GM19463 (cell line): ENCODE measurements around the gene RNF130.
"Not testable (repeated sequence)": the region's sequence is repeated elsewhere in the genome, so short reads cannot be mapped to it uniquely, and the experiment has no call there.

Experiments
- ATAC-seq: cut with Tn5 transposase; IDR thresholded peaks from one replicate; pipeline ENCODE4 v1.9.1; 2021; ENCODE audit warnings: mild to moderate bottlenecking, moderate library complexity; ENCODE audit not compliant: unreplicated experiment

RNF130 gene

GRCh38 chr5:180026320-180026719, 45.2 kb downstream of the RNF130 start:
- no peak for ATAC-seq

DNA sequence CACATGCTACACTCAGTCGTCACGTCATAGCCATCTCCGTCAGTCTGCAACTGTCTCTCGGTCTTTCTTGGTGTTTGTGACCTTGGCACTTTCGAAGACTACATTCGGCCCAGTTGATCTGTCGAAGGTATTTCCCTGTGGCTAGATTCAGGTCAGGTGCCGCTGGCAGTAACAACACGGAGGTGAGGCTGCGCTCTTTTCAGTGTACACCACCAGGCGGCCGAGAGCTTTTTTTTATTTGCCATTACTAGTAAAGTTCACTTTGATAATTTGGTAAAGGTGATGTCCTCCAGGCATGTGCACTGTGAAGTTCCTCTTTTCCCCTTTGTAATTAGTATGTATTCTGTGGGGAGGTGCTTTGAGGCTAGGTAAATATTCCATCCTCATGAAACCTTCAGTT, 49.7 kb downstream of the RNF130 start:
- ATAC-seq: no peak

DNA sequence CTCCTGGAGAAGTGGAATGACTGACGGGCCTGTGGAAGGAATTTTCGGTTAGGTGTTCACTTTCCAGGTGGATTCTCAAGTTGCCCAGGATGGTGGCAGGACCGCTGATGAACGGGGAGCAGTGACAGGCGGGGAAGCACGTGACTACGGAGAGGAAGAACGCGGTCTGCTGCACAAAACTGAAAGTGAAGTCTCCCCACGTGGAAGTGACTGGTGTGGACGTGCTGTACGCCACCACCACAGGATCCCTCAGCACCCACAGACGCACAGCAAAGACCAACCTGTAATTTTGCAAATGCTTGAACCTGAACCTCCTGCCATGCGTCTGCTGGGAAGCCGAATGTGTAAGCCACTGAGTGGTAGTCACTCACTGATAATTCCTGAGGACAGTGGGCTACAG, 51.4 kb downstream of the RNF130 start:
- no peak for ATAC-seq

DNA sequence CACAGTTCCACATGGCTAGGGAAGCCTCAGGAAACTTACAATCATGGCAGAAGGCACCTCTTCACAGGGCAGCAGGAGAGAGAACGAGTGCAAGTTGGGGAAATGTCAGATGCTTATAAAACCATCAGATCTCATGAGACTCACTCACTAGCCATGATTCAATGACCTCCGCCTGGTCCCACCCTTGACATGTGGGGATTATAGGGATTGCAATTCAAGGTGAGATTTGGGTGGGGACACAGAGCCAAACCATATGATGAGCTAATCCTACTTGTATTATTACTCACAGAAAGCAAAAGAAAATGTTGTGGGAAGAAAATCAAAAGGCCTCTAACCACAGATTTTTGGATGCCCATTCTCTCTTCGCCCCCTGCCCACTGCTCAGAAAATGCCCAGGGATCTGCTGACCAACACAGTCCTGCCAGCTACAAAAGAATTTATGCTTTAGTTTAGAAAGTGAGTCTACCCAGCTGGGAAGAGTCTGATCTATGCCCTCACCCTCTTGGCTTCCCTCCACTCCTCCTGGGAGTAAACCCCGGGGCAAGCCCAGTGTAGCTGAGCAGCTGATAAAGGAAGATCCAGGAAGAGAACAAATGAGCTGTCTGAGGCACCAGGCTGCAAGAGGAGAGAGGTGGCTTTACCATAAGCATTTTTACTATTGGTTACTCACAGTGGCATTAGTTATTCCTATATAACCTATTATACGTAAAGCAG, 53.1 kb downstream of the RNF130 start:
- no peak for ATAC-seq

GRCh38 chr5:180015523-180015922, 56.0 kb downstream of the RNF130 start:
- not testable (repeated sequence) for ATAC-seq

- no peak for ATAC-seq
Observed at GRCh38 chr5:180013678-180014077, 57.9 kb downstream of the RNF130 start.

DNA sequence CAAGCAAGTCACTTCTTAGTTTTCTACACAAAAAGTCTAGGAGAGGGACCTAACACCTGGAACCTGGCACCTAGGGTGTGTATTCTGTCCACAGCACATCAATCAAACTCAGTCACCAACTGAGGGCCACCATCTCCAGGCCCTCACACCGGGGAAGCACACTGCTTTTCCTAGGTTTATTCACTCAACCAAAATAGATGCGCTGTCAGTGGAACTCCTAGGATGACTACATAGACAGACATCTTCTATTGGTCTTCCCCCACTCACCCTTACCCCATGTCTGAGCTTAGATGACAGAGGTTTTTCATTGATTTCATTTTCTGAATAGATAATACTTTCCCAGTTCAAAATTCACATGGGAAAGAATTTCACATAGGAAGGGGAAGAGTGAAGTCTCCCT, 59.2 kb downstream of the RNF130 start:
- ATAC-seq: no peak

DNA sequence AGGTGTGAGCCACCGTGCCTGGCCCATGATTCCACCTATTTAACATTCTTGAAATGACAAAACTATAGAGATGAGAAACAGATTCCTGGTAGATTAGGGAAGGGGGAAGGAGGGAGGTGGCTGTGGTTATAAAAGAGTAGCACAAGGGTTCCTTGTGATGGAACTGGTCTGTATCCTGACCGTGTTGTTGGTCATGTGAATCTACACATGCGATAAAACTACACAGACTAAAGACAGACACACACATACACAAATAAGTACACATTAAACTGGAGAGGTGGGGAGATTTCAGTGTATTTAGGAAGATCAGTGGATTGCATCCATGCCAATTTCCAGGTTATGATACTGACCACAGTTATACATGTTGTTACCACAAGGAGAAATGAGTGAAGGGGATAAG, 60.9 kb downstream of the RNF130 start:
- no peak for ATAC-seq

DNA sequence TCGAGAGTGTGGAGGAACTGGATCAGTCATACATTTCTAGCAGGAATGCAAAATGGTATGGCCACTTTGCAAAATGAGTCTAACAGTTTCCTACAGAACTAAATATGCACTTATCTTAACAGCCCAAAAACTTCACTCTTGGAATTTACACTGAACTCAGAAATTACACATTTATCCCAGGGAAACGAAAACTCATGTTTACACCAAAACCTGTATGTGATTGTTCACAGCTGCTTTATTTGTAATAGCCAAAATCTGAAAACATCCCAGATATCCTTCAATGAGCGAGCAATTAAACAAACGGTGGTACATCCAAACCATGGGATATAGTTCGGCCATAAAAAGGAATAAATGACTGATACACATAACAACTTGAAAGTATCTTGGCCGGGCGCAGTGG, 62.0 kb downstream of the RNF130 start:
- no peak for ATAC-seq

- ATAC-seq: no peak
Observed at GRCh38 chr5:180008433-180008832, 63.1 kb downstream of the RNF130 start.

GRCh38 chr5:180007582-180007981, 64.0 kb downstream of the RNF130 start:
- ATAC-seq: no peak

DNA sequence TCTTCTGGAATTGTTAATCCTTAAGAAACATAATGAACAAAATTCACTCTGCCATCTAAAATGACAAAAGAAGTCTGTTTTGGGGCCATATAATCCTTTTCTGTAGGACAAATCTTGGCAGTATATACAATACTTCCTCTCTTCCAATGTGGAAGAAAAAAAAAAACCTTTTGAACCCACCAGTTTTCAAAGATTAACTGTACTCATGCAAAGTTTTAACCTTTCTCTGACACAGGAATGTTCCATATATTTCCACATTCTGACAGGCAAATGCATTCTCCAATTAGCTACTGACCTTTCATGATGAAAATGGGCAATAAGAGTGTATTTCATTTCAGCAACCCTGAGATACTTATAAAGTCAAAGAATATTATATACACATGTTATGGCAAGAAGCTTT, 65.4 kb downstream of the RNF130 start:
- ATAC-seq: no peak

DNA sequence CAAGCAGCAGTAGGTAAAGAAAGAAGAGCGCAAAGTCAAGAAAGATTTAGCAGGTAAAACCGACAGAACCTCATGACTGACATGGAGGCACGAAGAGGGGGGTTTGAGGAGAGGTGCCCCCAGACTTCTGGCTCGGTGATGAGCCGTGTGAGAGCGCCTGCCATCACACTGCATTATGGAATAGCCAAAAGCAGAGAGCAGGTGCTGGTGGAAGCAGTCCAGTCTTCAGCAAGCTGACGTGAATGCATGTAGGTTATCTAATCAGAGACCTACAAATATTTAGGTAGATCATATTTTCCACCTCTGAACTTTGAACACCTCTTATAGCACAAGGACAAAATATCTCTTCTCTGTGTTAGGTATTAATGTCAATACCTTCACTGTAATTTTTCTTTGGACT, 68.4 kb downstream of the RNF130 start:
- ATAC-seq: no peak

GRCh38 chr5:180001742-180002141, 69.8 kb downstream of the RNF130 start:
- no peak for ATAC-seq

- ATAC-seq: no peak
Observed at GRCh38 chr5:180001136-180001535, 70.4 kb downstream of the RNF130 start.

DNA sequence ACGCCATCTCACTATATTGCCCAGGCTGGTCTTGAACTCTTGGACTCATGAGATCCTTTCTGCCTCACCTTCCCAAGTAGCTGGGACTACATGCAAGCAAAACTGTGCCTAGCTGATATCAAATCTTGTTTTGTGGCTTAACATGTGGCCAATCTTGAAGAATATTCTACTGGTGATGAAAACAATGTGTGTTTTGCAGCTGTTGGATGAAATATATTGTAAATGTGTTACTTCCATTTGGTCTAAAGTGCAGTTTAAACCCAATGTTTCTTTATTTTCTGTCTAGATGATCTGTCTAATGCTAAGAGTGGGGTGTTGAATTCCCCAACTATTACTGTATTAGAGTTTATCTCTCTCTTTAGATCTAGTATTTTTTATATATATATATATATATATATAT, 73.1 kb downstream of the RNF130 start:
- no peak for ATAC-seq

- ATAC-seq: no peak
Observed at GRCh38 chr5:179994583-179995323, 76.8 kb downstream of the RNF130 start.

DNA sequence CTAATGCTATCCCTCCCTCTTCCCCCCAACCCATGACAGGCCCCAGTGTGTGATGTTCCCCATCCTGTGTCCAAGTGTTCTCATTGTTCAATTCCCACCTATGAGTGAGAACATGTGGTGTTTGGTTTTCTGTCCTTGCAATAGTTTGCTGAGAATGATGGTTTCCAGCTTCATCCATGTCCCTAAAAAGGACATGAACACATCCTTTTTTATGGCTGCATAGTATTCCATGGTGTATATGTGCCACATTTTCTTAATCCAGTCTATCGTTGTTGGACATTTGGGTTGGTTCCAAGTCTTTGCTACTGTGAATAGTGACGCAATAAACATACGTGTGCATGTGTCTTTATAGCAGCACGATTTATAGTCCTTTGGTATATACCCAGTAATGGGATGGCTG, 78.7 kb downstream of the RNF130 start:
- ATAC-seq: not testable (repeated sequence)

- no peak for ATAC-seq
Observed at GRCh38 chr5:179991106-179991505, 80.5 kb downstream of the RNF130 start.

GRCh38 chr5:179990525-179990924, 81.0 kb downstream of the RNF130 start:
- not testable (repeated sequence) for ATAC-seq

GRCh38 chr5:179986328-179986727, 85.2 kb downstream of the RNF130 start:
- ATAC-seq: no peak

DNA sequence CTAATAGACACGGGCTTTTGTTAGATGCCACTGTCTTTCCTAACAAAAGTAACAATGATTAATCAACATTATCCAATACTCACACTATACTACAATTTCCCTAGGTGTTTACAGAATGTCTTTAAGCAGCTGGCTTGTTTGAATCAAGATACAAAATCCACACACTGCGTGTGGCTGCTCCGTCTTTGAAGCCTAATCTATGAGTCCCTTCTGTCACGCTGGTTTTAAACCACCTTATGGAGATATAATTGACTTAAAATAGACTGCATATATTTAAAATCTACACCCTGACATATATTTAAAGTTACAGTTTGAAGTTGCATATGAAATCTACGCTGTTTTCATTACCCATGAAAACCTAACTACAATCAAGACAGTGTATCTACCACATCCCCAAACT, 89.9 kb downstream of the RNF130 start:
- no peak for ATAC-seq

DNA sequence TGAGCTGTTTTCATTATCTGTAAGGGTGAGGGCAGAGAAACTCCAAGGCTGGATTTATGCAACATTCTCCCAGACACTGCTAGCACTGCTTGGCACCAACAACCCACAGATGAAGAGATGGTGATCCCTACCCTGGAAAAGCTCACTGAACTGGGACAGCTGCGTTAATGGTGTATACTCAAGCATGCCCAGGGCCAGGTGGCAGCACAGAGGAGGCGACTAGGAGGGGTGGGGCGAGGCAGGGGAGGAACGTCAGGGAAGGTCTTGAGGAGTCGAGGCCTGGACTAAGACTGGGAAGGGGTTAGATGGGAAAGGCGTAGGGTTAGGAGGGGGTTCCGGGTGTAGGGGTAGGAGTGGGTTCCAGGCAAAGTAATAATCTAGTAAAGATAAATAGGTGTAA, 90.8 kb downstream of the RNF130 start:
- ATAC-seq: no peak
